Neural cell (in vitro differentiated cells): ENCODE data around the gene HHIP. TPM values are rescaled to one million over a fixed set of nuclear protein-coding genes. Genes with fewer than 3 reads are reported as not detected.
A peak's percentile ranks its signal among the peaks of the same experiment; 100 is the strongest.

ENCODE experiments used
- H2AFZ ChIP-seq: fragments of 200-600, 300-800 bp; sonication (generic), shearing (Covaris generic); 2 replicates; pipeline ENCODE4 v1.6.0; 2014; ENCODE audit warnings: low read depth, mild to moderate bottlenecking, antibody characterized with exemption, low read length, moderate library complexity
- H3F3A ChIP-seq: fragments of 200-600 bp; shearing (Covaris generic); 2 replicates; pipeline ENCODE4 v1.6.1; 2016; ENCODE audit warnings: mild to moderate bottlenecking, moderate library complexity, mixed read lengths, antibody characterized with exemption, low read length; ENCODE audit not compliant: insufficient read depth, poor library complexity, severe bottlenecking
- H3K27ac ChIP-seq: fragments of 200-600, 300-800 bp; sonication (generic), shearing (Covaris generic); 2 replicates; pipeline ENCODE4 v1.5.1; 2014; ENCODE audit warnings: mild to moderate bottlenecking, low read length, moderate library complexity
- H3K27me3 ChIP-seq: fragments of 300-800, 200-600 bp; sonication (generic), shearing (Covaris generic); 2 replicates; pipeline ENCODE4 v1.6.0; 2014; ENCODE audit warnings: mild to moderate bottlenecking, low read depth, low read length, moderate library complexity; ENCODE audit not compliant: insufficient read depth
- H3K36me3 ChIP-seq: fragments of 300-800, 200-600 bp; sonication (generic), shearing (Covaris generic); 2 replicates; pipeline ENCODE4 v1.5.1; 2014; ENCODE audit warnings: mild to moderate bottlenecking, antibody characterized with exemption, low read length, moderate library complexity; ENCODE audit not compliant: insufficient read depth
- H3K4me2 ChIP-seq: fragments of 300-800, 200-600 bp; sonication (generic), shearing (Covaris generic); 2 replicates; pipeline ENCODE4 v1.6.0; 2014; ENCODE audit warnings: mild to moderate bottlenecking, low read length
- H3K4me3 ChIP-seq: fragments of 300-800, 200-600 bp; sonication (generic), shearing (Covaris generic); 2 replicates; pipeline ENCODE4 v1.5.1; 2014; ENCODE audit warnings: mild to moderate bottlenecking, low read length, moderate library complexity
- H3K79me2 ChIP-seq: fragments of 200-600 bp; shearing (Covaris generic); replicated peaks from 2 replicates; pipeline ENCODE4 v1.6.0; 2014; ENCODE audit warnings: mild to moderate bottlenecking, low read length, moderate library complexity; ENCODE audit not compliant: insufficient read depth
- H3K9ac ChIP-seq: fragments of 300-800, 200-600 bp; sonication (generic), shearing (Covaris generic); 2 replicates; pipeline ENCODE4 v1.6.1; 2016; ENCODE audit warnings: mild to moderate bottlenecking, low read length, mixed read lengths
- H3K9me2 ChIP-seq: fragments of 200-600 bp; shearing (Covaris generic); 2 replicates; pipeline ENCODE4 v1.6.1; 2016; ENCODE audit warnings: mild to moderate bottlenecking, low read length, mixed read lengths; ENCODE audit not compliant: insufficient read depth
- H3K9me3 ChIP-seq: fragments of 200-600, 300-800 bp; sonication (generic), shearing (Covaris generic); 2 replicates; pipeline ENCODE4 v1.6.1; 2016; ENCODE audit warnings: mild to moderate bottlenecking, mixed run types, low read length, moderate library complexity, mixed read lengths
- H4K20me1 ChIP-seq: fragments of 200-600 bp; shearing (Covaris generic); 2 replicates; pipeline ENCODE4 v1.6.1; 2016; ENCODE audit warnings: mild to moderate bottlenecking, mixed run types; ENCODE audit not compliant: insufficient read depth
- EP300 ChIP-seq: fragments of 450-650 bp; conservative IDR thresholded peaks from 2 replicates; pipeline ENCODE4 v1.6.1; 2014; ENCODE audit warnings: antibody characterized with exemption, mild to moderate bottlenecking, moderate library complexity; ENCODE audit not compliant: poor library complexity, severe bottlenecking
- EZH2 ChIP-seq: fragments of 200-600, 300-800 bp; shearing (Covaris generic), sonication (generic); IDR thresholded peaks from 2 replicates; pipeline ENCODE4 v1.6.1; 2014; ENCODE audit warnings: antibody characterized with exemption, low read length, borderline replicate concordance, mild to moderate bottlenecking; ENCODE audit not compliant: insufficient read depth, poor library complexity, severe bottlenecking
- MXI1 ChIP-seq: fragments of 450-650 bp; conservative IDR thresholded peaks from 2 replicates; pipeline ENCODE4 v1.6.1; 2014; ENCODE audit warnings: antibody characterized with exemption, mild to moderate bottlenecking; ENCODE audit not compliant: poor library complexity, severe bottlenecking
- POLR2AphosphoS5 ChIP-seq: IDR thresholded peaks from 2 replicates; pipeline ENCODE4 v1.6.1; 2012
- RAD21 ChIP-seq: fragments of 450-650 bp; conservative IDR thresholded peaks from 2 replicates; pipeline ENCODE4 v1.6.1; 2014; ENCODE audit warnings: antibody characterized with exemption, mild to moderate bottlenecking, moderate library complexity
- REST ChIP-seq: IDR thresholded peaks from 2 replicates; pipeline ENCODE4 v1.6.1; 2012; ENCODE audit warnings: borderline replicate concordance
- SMC3 ChIP-seq: fragments of 450-650 bp; conservative IDR thresholded peaks from 2 replicates; pipeline ENCODE4 v1.6.1; 2014; ENCODE audit warnings: antibody characterized with exemption, mild to moderate bottlenecking, moderate library complexity; ENCODE audit not compliant: poor library complexity
- TAF1 ChIP-seq: IDR thresholded peaks from 2 replicates; pipeline ENCODE4 v1.6.1; 2012; ENCODE audit warnings: low read depth
- polyA plus RNA-seq: library from polyadenylated mRNA; depleted of rRNA; stranded (reverse); fragments of >200 nt; gene quantifications from 2 replicates; pipeline ENCODE4 v1.2.3, GENCODE V29; 2014
- TF ChIP-seq, protein P1 (sequence below): fragments of 450-650 bp; IDR thresholded peaks from 2 replicates; pipeline ENCODE4 v1.5.1; 2014; ENCODE audit warnings: antibody characterized with exemption, mild to moderate bottlenecking, moderate library complexity; ENCODE audit not compliant: poor library complexity, severe bottlenecking

The HHIP gene
- polyA plus RNA-seq, 1 donor from 2014 or later, result not detected

DNA sequence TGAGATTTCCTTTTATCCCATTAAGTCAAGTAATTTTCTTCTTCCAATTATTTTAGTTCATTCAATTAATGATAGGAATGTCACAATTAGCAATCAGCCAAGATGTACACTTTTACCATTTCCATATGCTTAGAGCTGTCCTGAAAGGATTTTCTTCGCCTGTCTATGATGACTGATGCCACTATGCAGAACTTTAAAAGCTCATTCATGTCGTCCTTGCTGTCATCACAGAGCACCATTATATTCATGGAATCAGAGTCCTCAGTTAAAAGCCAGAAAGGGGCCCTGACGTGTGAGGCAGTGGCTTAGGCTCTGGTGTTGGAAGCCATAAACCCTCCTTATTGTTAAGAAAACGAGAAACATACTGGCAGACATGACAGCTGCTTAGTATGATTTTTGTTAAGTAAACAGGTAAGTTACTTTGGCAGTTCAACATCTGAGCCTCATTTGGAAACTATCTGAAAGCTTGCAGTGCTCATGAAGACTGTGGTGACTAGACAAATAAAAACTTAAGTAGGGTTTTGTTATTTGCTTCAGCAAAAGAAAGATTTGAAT lies 73.1 kb downstream of the HHIP start:
- Histone ChIP-seq H3F3A (no peaks in the 10 kb centered on the region), H3K36me3 (no peaks in the 10 kb centered on the region), H3K9me2 (no peaks in the 10 kb centered on the region), H4K20me1 (no peaks in the 10 kb centered on the region), H3K27ac (peak overlapping the region; percentile 30), H3K9me3 (no peaks in the 10 kb centered on the region), H3K9ac (no peak overlapping the region), H3K79me2 (no peaks in the 10 kb centered on the region), H3K4me2 (no peak overlapping the region), H3K27me3 (no peaks in the 10 kb centered on the region), H2AFZ (no peak overlapping the region), H3K4me3 (no peak overlapping the region)
- peak; percentile 89 for TF ChIP-seq EP300
- TF ChIP-seq REST, result no peak
- no peak for TF ChIP-seq SMC3
- no peak for TF ChIP-seq MXI1
- peak; percentile 52 for TF ChIP-seq POLR2AphosphoS5
- TF ChIP-seq EZH2, result no peak
- TF ChIP-seq RAD21, result no peak

GRCh38 chr4:144720491-144720890 lies 74.5 kb downstream of the HHIP start:
- no peaks in the 10 kb centered on the region for H4K20me1 ChIP-seq
- no peaks in the 10 kb centered on the region for H3K9me3 ChIP-seq
- H3K4me2 ChIP-seq, result no peak overlapping the region
- H3K36me3 ChIP-seq, result no peaks in the 10 kb centered on the region
- no peak overlapping the region for H2AFZ ChIP-seq
- no peaks in the 10 kb centered on the region for H3K9me2 ChIP-seq
- no peak overlapping the region for H3K4me3 ChIP-seq
- no peak overlapping the region for H3K27ac ChIP-seq
- no peaks in the 10 kb centered on the region for H3K79me2 ChIP-seq
- TF ChIP-seq EP300 (no peak), MXI1 (no peak), EZH2 (no peak), REST (no peak), POLR2AphosphoS5 (no peak), RAD21 (no peak), TAF1 (no peak), SMC3 (no peak)
- TF ChIP-seq, protein P1, sequence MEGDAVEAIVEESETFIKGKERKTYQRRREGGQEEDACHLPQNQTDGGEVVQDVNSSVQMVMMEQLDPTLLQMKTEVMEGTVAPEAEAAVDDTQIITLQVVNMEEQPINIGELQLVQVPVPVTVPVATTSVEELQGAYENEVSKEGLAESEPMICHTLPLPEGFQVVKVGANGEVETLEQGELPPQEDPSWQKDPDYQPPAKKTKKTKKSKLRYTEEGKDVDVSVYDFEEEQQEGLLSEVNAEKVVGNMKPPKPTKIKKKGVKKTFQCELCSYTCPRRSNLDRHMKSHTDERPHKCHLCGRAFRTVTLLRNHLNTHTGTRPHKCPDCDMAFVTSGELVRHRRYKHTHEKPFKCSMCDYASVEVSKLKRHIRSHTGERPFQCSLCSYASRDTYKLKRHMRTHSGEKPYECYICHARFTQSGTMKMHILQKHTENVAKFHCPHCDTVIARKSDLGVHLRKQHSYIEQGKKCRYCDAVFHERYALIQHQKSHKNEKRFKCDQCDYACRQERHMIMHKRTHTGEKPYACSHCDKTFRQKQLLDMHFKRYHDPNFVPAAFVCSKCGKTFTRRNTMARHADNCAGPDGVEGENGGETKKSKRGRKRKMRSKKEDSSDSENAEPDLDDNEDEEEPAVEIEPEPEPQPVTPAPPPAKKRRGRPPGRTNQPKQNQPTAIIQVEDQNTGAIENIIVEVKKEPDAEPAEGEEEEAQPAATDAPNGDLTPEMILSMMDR, result no peak
- H3K27me3 ChIP-seq, result no peaks in the 10 kb centered on the region
- no peaks in the 10 kb centered on the region for H3F3A ChIP-seq
- H3K9ac ChIP-seq, result no peak overlapping the region
